ENCODE results near the gene NAP1L4. TPM values are rescaled to one million over a fixed set of nuclear protein-coding genes. Genes with fewer than 3 reads are reported as not detected.

NAP1L4 gene
- total RNA-seq (2014; rRNA removed; shearing (Covaris generic); ENCODE audit: low replicate concordance): 80.5 and 171 TPM in 2 replicates

GRCh38 chr11:2992234-2992996, at the start of gene NAP1L4:
Gene NAP1L4, minus strand, starts transcription at chr11:2992329. Its CDS starts 13,109 bp downstream, at chr11:2979220.
- Histone ChIP-seq H3K9ac (ENCODE audit: low read length) (peak within 1 kb of the TSS; percentile 93), H3K79me2 (ENCODE audit: low read length) (peaks cover 44% of the 10 kb centered on the region), H3K9me2 (replicated peaks; ENCODE audit: insufficient read depth, low read length) (no peaks in the 10 kb centered on the region), H3K27ac (ENCODE audit: low read length) (peak within 1 kb of the TSS; percentile 69), H2AFZ (ENCODE audit: low read length) (peak within 1 kb of the TSS; percentile 64; the same call in 1 of the 2 replicates), H3K4me1 (ENCODE audit: low read length) (peaks cover 35% of the 10 kb centered on the region), H3K9me3 (ENCODE audit: low read length) (no peaks in the 10 kb centered on the region), H3K36me3 (ENCODE audit: insufficient read depth, low read length) (peaks cover 23% of the 10 kb centered on the region; the same call in 1 of the 2 replicates), H3K4me2 (ENCODE audit: low read depth, low read length, poor library complexity, severe bottlenecking) (peak within 1 kb of the TSS; percentile 81), H3K4me3 (ENCODE audit: low read length) (peak within 1 kb of the TSS; percentile 84), H3K27me3 (ENCODE audit: low read length) (no peaks in the 10 kb centered on the region), H4K20me1 (ENCODE audit: insufficient read depth, low read depth, low read length) (peaks cover 29% of the 10 kb centered on the region)
- peak; percentile 99 for DNase-seq

- H3K36me3 ChIP-seq (ENCODE audit: insufficient read depth, low read length): peaks cover 19% of the 10 kb centered on the region; the same call in 1 of the 2 replicates
- peaks cover 28% of the 10 kb centered on the region for H3K79me2 ChIP-seq (ENCODE audit: low read length)
- H3K4me3 ChIP-seq (ENCODE audit: low read length): no peak overlapping the region
- peaks cover 18% of the 10 kb centered on the region for H3K4me1 ChIP-seq (ENCODE audit: low read length)
- peaks cover 8% of the 10 kb centered on the region; the same call in 1 of the 2 replicates for H4K20me1 ChIP-seq (ENCODE audit: insufficient read depth, low read depth, low read length)
- no peaks in the 10 kb centered on the region for H3K9me3 ChIP-seq (ENCODE audit: low read length)
- no peak overlapping the region for H3K9ac ChIP-seq (ENCODE audit: low read length)
- no peak for DNase-seq
- no peak overlapping the region for H3K4me2 ChIP-seq (ENCODE audit: low read depth, low read length, poor library complexity, severe bottlenecking)
- no peak overlapping the region for H2AFZ ChIP-seq (ENCODE audit: low read length)
- H3K27ac ChIP-seq (ENCODE audit: low read length): no peak overlapping the region
- H3K9me2 ChIP-seq (replicated peaks; ENCODE audit: insufficient read depth, low read length): no peaks in the 10 kb centered on the region
- no peaks in the 10 kb centered on the region for H3K27me3 ChIP-seq (ENCODE audit: low read length)
Observed at GRCh38 chr11:3040881-3041280, 48.8 kb upstream of the NAP1L4 start.

GRCh38 chr11:3037945-3038271, 45.8 kb upstream of the NAP1L4 start:
- H3K36me3 ChIP-seq (ENCODE audit: insufficient read depth, low read length): peaks cover 26% of the 10 kb centered on the region
- peaks cover 30% of the 10 kb centered on the region for H3K4me1 ChIP-seq (ENCODE audit: low read length)
- H3K9me3 ChIP-seq (ENCODE audit: low read length): no peaks in the 10 kb centered on the region
- no peak overlapping the region for H3K4me2 ChIP-seq (ENCODE audit: low read depth, low read length, poor library complexity, severe bottlenecking)
- H3K9ac ChIP-seq (ENCODE audit: low read length): no peak overlapping the region
- DNase-seq: no peak
- peaks cover 3% of the 10 kb centered on the region; the same call in 1 of the 2 replicates for H3K79me2 ChIP-seq (ENCODE audit: low read length)
- no peak overlapping the region for H2AFZ ChIP-seq (ENCODE audit: low read length)
- no peaks in the 10 kb centered on the region for H3K27me3 ChIP-seq (ENCODE audit: low read length)
- no peaks in the 10 kb centered on the region for H3K9me2 ChIP-seq (replicated peaks; ENCODE audit: insufficient read depth, low read length)
- no peak overlapping the region for H3K27ac ChIP-seq (ENCODE audit: low read length)
- H3K4me3 ChIP-seq (ENCODE audit: low read length): no peak overlapping the region
- no peaks in the 10 kb centered on the region for H4K20me1 ChIP-seq (ENCODE audit: insufficient read depth, low read depth, low read length)

- peaks cover 30% of the 10 kb centered on the region for H3K4me1 ChIP-seq (ENCODE audit: low read length)
- no peaks in the 10 kb centered on the region for H4K20me1 ChIP-seq (ENCODE audit: insufficient read depth, low read depth, low read length)
- H3K9ac ChIP-seq (ENCODE audit: low read length): no peak overlapping the region
- H3K4me2 ChIP-seq (ENCODE audit: low read depth, low read length, poor library complexity, severe bottlenecking): peak overlapping the region; percentile 39
- no peaks in the 10 kb centered on the region for H3K9me2 ChIP-seq (replicated peaks; ENCODE audit: insufficient read depth, low read length)
- H3K79me2 ChIP-seq (ENCODE audit: low read length): no peaks in the 10 kb centered on the region; the same call in 1 of the 2 replicates
- peak overlapping the region; percentile 82; the same call in 1 of the 2 replicates for H3K27ac ChIP-seq (ENCODE audit: low read length)
- no peak overlapping the region for H3K4me3 ChIP-seq (ENCODE audit: low read length)
- peak; percentile 87 for DNase-seq
- no peaks in the 10 kb centered on the region for H3K9me3 ChIP-seq (ENCODE audit: low read length)
- H3K27me3 ChIP-seq (ENCODE audit: low read length): no peaks in the 10 kb centered on the region
- H2AFZ ChIP-seq (ENCODE audit: low read length): no peak overlapping the region
- peaks cover 26% of the 10 kb centered on the region for H3K36me3 ChIP-seq (ENCODE audit: insufficient read depth, low read length)
Observed at GRCh38 chr11:3037040-3037944, 45.2 kb upstream of the NAP1L4 start.

GRCh38 chr11:3036419-3036818, 44.3 kb upstream of the NAP1L4 start:
- Histone ChIP-seq H3K36me3 (ENCODE audit: insufficient read depth, low read length) (peaks cover 26% of the 10 kb centered on the region), H3K4me2 (ENCODE audit: low read depth, low read length, poor library complexity, severe bottlenecking) (peak overlapping the region; percentile 39), H3K79me2 (ENCODE audit: low read length) (no peaks in the 10 kb centered on the region; the same call in 1 of the 2 replicates), H3K27me3 (ENCODE audit: low read length) (no peaks in the 10 kb centered on the region), H3K4me3 (ENCODE audit: low read length) (no peak overlapping the region), H4K20me1 (ENCODE audit: insufficient read depth, low read depth, low read length) (no peaks in the 10 kb centered on the region), H3K9ac (ENCODE audit: low read length) (peak overlapping the region; percentile 19; the same call in 1 of the 2 replicates), H3K9me3 (ENCODE audit: low read length) (no peaks in the 10 kb centered on the region), H2AFZ (ENCODE audit: low read length) (no peak overlapping the region), H3K27ac (ENCODE audit: low read length) (peak overlapping the region; percentile 82), H3K9me2 (replicated peaks; ENCODE audit: insufficient read depth, low read length) (no peaks in the 10 kb centered on the region), H3K4me1 (ENCODE audit: low read length) (peaks cover 33% of the 10 kb centered on the region)
- DNase-seq: no peak

GRCh38 chr11:3035333-3035732, 43.2 kb upstream of the NAP1L4 start:
- Histone ChIP-seq H3K9me3 (ENCODE audit: low read length) (no peaks in the 10 kb centered on the region), H3K4me1 (ENCODE audit: low read length) (peaks cover 44% of the 10 kb centered on the region), H3K9ac (ENCODE audit: low read length) (peak overlapping the region; percentile 19; the same call in 1 of the 2 replicates), H3K4me2 (ENCODE audit: low read depth, low read length, poor library complexity, severe bottlenecking) (peak overlapping the region; percentile 39), H3K27ac (ENCODE audit: low read length) (peak overlapping the region; percentile 82), H3K27me3 (ENCODE audit: low read length) (no peaks in the 10 kb centered on the region), H3K36me3 (ENCODE audit: insufficient read depth, low read length) (peaks cover 26% of the 10 kb centered on the region), H2AFZ (ENCODE audit: low read length) (no peak overlapping the region), H3K4me3 (ENCODE audit: low read length) (peak overlapping the region; percentile 22; the same call in 1 of the 2 replicates), H4K20me1 (ENCODE audit: insufficient read depth, low read depth, low read length) (no peaks in the 10 kb centered on the region), H3K9me2 (replicated peaks; ENCODE audit: insufficient read depth, low read length) (no peaks in the 10 kb centered on the region), H3K79me2 (ENCODE audit: low read length) (peaks cover 7% of the 10 kb centered on the region)
- peak; percentile 61 for DNase-seq

GRCh38 chr11:3030289-3031070, 38.4 kb upstream of the NAP1L4 start:
- H3K36me3 ChIP-seq (ENCODE audit: insufficient read depth, low read length): peaks cover 28% of the 10 kb centered on the region
- peaks cover 25% of the 10 kb centered on the region for H3K4me1 ChIP-seq (ENCODE audit: low read length)
- H3K27ac ChIP-seq (ENCODE audit: low read length): peak overlapping the region; percentile 49
- no peaks in the 10 kb centered on the region for H3K27me3 ChIP-seq (ENCODE audit: low read length)
- H3K9me3 ChIP-seq (ENCODE audit: low read length): no peaks in the 10 kb centered on the region
- 0 out of 2 replicates have a peak overlapping the region, but pooled peaks have one; percentile 9 for H3K4me3 ChIP-seq (ENCODE audit: low read length)
- peaks cover 11% of the 10 kb centered on the region for H3K79me2 ChIP-seq (ENCODE audit: low read length)
- peak overlapping the region; percentile 48 for H3K4me2 ChIP-seq (ENCODE audit: low read depth, low read length, poor library complexity, severe bottlenecking)
- DNase-seq: peak; percentile 55
- H2AFZ ChIP-seq (ENCODE audit: low read length): no peak overlapping the region
- H3K9ac ChIP-seq (ENCODE audit: low read length): no peak overlapping the region
- H3K9me2 ChIP-seq (replicated peaks; ENCODE audit: insufficient read depth, low read length): no peaks in the 10 kb centered on the region
- H4K20me1 ChIP-seq (ENCODE audit: insufficient read depth, low read depth, low read length): no peaks in the 10 kb centered on the region

Data from Karpas-422 (cell line).